AG10803 (cell line): ENCODE results near the gene GMPR.

Source experiments
- DNase-seq: peaks from one replicate; pipeline ENCODE4 v3.0.0; 2010; ENCODE audit warnings: low read depth
- H3K4me3 ChIP-seq: 2 replicates; pipeline ENCODE4 v1.5.1; 2011; ENCODE audit warnings: mild to moderate bottlenecking, low read length, control low read depth
- CTCF ChIP-seq: conservative IDR thresholded peaks from 2 replicates; pipeline ENCODE4 v1.5.1; 2011; ENCODE audit warnings: mild to moderate bottlenecking, low read length, control low read depth, inconsistent platforms

GMPR gene

DNA sequence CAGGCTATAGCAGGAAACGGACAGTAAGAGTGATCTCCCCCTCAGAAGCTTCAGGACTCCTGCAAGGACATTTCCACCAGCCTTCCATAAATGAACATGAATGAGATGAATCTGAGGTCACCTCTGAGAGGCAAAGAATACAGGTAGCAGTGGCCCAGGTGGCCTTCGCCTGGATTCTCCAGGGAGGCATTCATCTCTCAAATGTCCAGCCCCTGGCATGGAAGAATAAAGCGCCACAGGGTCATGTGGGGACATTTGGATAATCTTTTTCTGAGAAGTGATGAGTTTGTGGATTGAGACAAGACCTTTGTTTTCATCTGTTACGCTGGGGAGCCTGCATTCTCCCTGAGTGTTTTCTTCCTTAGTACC lies 2.9 kb downstream of the GMPR start:
- DNase-seq: no peak
- TF ChIP-seq CTCF: no peak
- no peak overlapping the region for H3K4me3 ChIP-seq

DNA sequence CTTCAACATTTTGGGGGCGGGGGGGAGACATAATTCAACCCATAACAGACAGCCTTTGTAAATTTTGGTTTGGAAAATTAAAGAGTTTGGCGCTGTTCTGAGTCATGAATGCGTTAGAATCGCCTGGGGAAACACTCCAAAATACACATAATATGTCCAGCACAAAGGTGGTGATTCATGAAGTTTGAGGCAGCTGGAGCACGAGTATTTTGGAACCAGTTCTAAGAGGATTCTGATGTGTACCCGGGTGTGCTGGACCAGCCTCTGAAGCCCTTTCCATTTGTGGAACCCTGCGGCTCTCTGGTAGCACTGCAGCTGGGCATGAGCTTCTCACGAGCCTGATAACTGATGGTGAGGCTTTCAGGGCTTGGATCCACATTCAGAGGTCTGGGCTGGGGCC lies 4.7 kb downstream of the GMPR start:
- DNase-seq: peak; percentile 42
- no peak for TF ChIP-seq CTCF
- no peak overlapping the region for H3K4me3 ChIP-seq

GRCh38 chr6:16243664-16244063 lies 5.3 kb downstream of the GMPR start:
- no peak for TF ChIP-seq CTCF
- no peak for DNase-seq
- no peak overlapping the region for H3K4me3 ChIP-seq

DNA sequence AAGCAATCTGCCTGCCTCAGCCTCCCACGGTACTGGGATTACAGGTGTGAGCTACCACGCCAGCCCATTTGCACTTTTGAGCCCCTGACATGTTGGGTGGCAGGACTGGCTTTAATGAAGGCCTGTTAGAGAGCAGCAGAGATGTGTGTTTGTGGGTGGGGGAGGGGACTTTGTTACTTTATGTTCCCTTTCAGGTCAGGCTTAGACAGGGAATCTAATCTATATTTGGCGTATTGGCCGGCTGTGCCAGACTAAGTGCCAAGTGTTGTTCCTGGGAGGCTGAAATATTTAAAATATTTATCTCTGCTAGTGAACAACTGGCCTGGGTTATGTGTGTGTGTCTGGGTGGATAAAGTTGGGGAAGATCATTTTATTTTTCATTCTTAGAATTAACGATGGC lies 6.1 kb downstream of the GMPR start:
- DNase-seq: no peak
- TF ChIP-seq CTCF: no peak
- H3K4me3 ChIP-seq: no peak overlapping the region

DNA sequence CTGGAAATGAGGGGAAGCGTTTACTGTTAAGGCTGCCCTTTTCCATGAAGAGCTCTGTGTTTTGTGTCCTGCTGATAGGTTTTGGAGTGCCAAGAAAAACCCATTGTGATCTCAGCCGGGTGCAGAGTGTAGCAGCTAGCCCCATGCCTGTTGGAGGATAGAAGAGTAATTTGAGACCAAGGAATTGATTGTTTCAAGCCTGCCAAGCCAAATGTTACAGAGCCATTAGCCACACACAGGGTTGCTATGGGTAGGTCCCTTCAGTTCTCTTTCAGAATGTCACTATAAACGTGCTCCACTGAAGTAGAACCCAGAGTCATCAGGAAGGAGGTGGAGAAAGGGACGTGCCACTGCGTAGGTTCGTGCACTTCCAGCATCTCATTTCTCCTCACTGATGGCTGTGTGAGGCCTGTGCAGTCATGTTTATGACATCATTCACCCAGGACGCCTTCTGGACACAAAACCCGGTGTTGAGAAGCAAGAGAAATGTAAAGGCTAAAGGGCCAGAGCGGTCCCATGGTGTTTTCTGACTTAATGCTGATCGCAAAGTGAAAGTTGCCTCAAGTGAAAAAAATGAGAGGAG lies 6.6 kb downstream of the GMPR start:
- DNase-seq: no peak
- TF ChIP-seq CTCF: no peak
- no peak overlapping the region for H3K4me3 ChIP-seq

DNA sequence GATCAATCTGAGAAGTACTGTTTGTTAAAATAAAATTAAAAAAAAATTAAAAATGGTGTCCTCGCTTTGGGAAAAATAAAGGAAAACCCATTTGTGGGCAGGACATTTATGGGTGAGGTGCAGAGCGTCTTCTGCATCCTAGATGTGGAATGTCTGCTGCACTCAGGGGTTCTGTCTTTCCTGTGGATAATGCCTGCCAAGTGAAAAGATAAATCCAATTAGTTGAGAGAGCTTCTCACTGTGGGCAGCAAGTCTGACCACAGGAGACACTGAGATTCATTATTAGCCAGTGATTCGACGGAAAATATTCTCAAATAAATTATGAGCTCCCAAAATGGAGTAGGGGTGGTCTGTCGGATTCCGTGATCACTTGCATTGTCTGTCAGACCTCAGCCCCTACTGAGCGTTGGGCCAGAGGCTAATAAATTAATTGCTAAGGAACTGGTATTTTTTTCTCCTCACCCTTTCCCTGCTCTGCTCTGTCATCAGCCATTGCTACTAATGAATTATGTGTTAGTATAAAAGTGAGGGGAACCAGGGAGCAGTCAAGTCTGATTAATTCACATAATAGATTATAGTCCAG lies 10.0 kb downstream of the GMPR start:
- H3K4me3 ChIP-seq: no peak overlapping the region
- TF ChIP-seq CTCF: no peak
- DNase-seq: no peak

DNA sequence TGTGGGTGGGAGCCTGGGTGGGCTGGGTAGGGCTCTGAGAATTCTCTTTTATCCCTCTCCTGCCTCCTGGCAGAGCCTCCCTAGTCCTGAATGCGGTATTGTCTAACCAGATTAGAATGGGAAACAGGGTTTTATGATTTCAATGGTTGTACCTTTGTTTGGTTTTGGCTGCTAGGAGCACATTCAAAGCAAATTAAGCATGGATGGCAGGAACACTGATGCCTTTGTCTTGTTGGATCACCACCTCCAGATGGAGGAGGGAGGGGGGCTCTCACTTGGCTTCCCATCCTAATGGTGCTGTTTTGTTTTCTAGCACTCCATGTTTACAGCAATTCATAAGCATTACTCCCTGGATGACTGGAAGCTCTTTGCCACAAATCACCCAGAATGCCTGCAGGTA lies 11.6 kb downstream of the GMPR start:
- H3K4me3 ChIP-seq: no peak overlapping the region
- no peak for DNase-seq
- TF ChIP-seq CTCF: no peak
